NCI-H2227 (cell line): Measurements from ENCODE around the gene NR4A2.

Experiments
- DNase-seq: peaks from one replicate; lab custom pipeline; 2025; ENCODE audit not compliant: unreplicated experiment; lab: John Stamatoyannopoulos, UW

Gene NR4A2

DNA sequence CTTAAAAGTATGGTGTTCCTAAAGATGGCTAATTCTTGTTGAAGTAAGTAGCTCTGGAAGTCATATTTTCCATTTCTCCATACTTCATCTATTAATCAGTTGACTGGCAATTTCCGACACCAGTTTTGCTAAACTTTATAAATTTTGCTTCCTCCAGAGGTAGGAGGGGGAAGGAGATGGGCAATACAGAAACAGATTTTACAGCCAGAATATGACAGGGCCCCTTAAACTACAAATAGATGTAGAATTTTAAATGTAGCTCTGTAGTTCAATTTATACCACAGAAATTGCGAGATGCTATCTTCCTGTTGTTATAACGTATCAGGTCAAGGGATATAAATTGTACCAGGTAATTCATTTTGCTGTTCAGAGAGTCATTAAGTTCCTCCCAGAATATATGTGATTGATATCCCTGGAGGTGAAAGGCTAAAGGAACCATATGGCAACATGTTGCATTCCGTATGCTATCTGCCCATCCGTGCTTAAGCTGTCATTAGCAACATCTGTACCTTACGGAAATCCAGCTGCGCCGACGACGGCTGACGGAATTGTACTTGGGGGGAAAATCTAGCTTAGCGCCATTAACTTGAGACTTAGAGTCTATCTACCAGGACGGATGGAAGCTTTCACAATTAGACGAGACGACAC lies 8.4 kb upstream of the NR4A2 start:
- peak; percentile 90 for DNase-seq

DNA sequence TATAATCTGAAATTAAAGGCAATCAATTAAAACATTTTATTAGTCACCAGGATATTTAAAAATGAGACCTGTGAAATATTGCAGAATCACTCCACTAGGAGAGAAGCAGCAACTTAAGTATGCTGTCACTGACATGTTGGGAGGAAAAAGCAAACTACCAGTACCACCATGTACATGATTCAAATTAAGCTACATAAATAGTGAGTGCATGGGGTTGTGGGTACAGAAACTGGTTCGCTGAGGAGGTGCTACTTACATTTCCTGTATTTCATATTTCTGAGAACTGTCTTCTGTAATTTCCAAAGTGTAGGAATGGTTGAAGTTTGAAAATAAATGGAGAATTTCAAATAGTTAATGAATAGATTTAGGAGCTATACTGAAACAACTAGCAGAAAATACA lies 7.9 kb upstream of the NR4A2 start:
- DNase-seq = no peak

DNA sequence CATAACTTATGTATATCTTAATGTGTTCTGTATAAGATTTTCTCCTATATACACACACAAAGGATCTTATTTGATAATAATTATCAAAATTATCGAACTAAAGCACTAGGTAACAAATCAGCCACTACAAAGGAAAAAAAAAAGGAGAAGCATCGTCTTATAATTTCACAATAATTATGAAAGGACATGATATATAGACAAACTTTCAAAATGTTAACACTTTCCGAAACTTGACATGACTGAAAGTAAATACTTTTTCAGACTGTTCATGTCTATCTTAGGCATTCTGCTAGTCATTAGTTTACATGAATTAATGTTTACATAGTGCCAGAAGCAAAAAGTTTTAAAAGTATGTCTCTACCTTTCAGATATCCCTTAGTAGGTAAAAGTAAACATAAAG lies 7.3 kb upstream of the NR4A2 start:
- DNase-seq = no peak

DNA sequence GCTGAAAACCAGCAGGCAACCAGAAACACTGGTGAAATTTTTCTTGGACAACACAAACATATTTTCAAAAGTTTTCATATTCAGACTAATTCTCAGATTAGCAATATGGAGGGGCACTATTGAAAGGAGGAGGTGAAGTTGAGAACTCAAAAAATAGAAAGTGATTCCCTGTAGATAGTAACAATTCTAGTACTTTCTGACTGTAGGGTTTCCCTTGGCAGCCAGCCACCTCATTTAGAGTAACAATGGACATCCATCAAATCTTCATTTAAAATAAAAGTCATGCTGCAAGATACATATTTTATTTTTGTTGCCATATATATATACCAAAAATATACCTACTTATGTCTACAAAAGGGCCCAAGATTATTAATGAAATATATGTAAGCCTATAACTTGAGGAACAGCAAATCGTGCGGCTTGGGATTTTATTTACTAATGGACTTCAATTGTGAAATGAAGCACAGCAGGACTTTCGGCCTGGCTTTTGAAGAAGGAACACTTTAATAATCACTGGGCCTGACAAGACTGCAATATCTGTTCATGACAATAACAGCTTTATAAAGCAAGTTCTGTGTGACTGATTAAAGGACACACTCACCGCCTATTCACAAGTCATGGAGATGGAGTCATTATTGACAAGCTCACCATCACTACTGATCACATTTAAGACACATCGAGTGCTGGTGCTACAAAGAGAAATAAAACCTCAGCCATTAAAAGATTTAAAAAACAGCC lies 6.8 kb upstream of the NR4A2 start:
- DNase-seq = peak; percentile 61

DNA sequence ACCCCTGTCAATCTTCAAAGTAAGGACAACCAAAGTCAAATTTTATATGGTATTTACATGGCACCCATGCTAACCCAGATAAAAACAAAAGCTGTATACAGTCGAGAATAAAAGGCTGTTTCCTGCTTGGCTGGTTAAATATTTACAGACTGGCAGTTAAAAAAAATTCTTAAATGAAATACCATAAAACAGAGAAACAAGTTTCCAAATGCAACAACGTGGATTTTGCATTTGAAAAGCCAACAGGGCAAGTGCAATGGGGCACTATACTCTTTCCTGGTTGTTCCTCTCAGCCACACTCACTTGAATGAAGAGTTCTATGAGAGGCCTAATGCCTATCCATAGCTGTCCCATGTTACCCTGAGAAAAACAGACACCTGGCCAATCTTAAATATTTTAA lies 6.1 kb upstream of the NR4A2 start:
- DNase-seq = no peak

DNA sequence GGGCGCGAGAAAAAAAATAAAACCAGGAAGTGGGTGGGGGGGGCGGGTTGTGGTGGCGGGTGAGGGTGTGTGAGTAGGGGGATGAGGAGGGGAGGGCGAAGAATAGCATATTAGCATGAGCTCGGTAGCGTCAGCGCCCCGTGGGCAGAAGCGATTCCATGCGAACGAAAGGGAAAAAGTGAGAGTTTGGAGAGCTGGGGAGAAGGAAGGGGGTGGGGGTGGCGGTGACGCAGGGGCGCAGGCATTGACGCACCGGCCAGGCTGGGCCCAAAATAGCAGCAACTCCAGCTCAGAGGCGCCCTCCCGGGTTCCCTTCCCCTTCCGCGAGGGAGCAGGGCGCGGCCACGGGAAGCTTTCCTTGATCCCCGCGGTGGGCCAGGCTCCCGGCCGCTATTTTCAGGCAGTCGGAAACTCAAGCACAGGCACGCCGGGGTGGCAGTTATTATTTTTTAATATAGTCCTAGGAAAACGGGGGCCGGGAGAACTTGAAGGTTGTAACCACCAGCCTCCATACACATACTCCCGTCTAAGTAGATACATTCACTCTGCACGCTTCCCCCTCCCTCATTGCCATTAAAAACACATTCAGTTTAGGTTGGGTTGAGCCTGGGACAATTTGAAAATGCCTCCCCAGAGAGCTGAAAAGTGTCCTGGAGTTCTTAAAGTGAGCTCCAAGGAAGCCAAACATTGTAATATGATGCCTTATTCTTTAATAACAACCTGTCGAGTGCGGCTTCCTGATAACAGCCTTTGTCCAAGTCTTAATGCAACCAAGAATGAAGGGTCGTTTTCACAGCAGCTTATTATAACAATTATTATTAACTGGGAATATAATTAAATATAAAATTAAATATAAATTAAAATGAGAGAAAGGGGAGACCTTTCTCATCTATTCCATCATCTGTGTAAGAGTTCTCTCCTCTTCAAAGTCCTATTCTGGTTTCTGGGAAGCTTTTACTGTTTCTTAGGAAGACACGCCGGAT lies 2.3 kb upstream of the NR4A2 start:
- DNase-seq = peak; percentile 91

DNA sequence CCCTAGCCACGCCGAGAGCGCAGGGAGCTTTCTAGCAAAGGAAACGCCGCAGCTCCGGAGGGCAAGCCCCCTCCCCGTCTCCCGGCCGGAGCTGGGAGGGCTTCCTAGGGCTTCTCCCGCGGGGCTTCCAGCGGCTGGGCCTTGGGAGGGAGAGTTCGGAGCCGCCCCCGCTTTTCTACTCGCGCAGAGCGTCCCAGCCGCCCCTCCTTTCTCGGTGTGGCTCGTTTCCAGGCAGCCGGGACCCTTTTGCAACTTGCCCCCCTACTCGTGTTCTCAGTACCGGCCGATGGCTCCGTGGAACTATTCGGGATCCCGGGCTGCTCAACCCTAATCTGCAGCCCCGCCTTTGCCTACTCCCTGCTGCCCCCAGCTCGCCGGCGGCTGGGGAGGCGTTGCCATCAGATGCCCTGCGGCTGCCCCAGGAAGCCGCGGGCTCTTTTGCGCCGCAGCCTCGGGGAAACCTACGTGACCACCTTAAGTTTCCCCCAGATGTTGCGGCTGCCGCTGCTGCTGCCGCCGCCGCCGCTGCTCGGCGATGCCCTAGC lies 1.5 kb upstream of the NR4A2 start:
- DNase-seq = peak; percentile 90

DNA sequence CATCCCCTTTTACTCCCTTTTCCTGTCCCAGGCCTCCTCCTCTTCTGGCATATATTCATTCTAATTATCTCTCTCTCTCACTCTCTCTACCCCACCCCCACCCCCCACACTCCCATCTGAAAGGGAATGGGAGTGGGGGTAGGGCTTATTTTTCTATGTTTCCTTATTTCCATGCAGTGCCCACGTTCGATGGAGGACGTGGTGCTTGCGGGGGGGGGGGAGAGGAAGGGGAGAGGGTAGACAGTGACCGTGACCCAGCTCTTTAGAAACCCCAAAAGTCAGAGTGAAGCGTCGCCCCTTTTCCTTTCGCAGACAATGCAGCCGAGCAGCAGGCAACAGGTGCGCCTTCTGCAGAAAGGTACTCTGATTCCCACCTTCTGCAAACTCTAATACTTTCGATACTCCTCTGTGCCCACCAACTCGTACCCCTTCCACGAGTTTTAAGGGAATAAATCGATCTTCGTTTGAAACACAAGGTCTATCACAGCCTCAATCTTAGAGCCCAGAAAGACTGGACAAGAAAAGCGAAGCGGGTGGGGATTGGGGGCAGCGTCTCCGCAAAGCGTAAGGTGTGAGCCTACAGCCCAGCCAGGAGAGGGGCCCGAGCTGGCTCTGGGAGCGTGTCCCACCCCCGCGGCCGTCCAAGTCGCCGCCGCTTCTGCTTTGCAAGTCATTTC lies 891 bp upstream of the NR4A2 start:
- DNase-seq = no peak

DNA sequence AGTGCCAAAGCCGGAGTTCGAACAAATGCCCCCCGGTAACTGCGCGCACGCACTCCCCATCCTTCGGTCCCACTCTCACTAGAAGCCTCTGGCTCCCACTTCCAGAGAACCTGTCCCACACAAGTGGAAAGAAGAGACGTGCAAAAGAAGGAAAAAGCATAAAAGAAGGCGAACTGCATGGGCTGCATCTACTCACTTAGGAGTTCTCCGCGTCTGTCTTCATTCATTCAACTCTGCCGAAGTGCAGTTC lies 312 bp downstream of the NR4A2 start:
- no peak for DNase-seq

DNA sequence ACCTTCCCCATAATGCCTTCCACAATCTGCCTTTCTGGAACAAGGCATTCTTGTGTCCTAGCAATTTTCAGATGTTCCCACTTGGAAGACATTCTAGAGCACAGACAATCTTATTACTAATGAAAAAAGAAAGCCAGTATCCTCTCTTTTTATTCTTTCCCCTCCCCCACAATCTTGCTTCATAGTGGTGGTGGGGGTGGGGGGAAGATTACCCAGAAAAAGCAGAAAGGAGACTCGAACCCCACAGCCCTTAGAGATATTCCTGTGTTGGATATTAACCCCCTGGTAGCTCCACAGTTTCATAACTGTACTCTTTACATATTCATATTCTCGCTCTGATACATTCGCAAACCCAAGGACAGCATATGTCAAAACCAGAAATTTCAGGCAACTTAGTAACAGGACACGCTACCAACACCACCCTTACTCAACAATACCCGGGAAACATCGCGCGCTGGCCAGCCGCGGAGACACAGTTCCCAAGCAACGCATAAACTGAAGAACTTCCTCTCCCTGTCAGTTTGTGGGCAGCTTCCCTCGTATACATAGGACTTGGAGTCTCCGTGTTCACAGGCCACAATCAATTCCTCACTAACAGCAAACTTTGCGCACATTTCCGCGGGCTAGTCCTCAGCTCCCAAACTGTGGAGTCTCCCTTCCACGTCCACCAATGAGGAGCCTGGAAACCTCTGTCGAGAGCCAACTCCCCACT lies 793 bp downstream of the NR4A2 start:
- peak; percentile 76 for DNase-seq

DNA sequence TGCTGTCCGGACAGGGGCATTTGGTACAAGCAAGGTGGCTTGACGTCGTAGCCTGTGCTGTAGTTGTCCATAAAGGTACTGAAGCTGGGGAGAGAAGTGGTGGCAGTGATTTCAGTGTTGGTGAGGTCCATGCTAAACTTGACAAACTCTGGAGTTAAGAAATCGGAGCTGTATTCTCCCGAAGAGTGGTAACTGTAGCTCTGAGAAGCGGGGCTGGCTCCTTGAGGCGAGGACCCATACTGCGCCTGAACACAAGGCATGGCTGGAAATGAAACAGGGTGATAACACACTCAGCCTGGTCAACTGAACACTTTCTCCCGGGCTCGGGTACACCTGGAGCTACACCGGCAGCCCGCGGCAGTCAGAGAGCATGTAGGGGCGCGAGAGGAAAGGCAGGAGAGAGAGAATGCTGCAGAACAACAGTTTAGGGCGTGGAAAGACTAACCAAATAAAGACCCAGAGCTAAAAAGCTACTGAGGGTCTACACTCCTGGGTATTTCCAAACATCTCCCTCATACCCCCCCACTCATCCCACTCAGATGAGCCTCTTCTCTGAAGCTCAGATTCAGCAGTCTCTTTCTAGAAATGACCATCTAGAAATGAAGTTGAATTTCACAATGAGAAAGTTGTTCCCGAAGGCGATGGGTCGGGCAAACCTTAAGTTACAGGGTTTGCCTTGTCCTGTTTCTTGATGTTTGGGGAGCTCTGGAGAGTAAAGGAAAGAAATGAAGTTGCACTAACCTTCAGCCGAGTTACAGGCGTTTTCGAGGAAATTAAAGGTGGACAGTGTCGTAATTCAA lies 2.4 kb downstream of the NR4A2 start:
- no peak for DNase-seq

DNA sequence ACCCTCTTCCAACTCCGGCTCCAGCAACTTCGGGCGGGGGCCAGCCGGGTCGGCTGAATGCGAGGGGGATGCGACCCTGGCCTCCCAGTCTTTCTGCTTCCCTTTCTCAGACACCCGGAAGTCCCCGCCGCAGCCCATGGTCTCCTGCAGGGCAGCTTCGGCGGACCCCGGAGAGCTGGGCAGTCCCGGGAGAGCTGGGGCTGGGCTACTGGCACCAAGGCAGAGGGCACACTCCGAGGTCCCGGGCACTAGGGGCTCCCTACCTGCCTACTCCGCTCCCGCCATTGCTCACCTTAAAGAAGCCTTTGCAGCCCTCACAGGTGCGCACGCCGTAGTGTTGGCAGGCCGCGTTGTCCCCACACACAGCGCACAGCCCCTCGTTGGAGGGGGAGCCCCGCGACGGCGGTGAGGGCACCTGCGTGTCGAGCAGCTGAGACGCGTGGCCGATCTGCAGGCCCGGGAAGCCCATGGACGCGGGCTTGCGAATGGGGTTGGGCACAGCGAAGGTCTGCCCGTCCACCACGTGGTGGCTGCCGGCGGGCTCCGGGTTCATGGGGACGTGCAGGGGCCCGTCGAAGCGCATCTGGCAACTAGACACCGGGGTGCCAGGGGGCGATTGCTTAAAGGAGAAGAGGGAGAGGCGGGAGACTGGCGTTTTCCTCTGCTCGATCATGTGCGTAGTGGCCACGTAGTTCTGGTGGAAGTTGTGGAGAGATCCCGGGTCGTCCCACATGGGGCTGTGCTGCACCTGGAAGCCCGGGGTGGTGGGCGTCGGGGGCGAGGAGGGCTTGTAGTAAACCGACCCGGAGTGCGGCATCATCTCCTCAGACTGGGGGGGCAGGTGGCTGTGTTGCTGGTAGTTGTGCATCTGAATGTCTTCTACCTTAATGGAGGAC lies 3.2 kb downstream of the NR4A2 start:
- DNase-seq = no peak

DNA sequence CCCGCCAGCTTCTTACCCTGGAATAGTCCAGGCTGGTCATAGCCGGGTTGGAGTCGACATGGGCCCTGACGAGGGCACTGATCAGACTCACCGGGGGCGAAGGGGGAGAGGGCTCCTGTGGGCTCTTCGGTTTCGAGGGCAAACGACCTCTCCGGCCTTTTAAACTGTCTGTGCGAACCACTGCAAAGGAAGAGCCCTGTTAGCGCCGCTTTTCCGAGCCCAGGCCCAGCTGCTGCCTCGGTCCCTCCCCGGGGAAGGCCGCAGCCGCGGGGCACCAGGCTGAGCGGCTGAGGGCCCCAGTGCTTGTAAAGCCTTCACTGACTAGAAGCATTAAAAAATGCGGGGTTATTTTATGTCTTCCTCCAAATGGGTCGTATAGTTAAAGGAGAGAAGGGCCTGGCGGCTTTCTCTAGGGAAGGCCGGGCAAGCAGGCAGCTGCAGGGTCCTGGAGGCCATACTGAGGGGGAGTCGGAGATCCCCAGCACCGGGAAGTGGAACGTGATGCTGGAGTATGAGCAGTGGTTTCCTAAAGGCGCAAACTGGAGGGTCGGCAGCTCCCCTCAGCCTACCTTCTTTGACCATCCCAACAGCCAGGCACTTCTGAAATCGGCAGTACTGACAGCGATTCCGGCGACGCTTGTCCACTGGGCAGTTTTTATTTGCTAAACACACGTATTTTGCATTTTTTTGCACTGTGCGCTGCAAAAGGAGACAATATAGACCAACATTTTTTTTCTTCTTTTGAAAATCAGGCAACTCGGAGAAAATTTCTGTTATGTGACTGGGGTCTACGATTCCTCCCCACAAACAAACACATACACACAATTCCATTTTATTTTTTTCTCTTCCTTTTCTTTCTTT lies 4.5 kb downstream of the NR4A2 start:
- no peak for DNase-seq

DNA sequence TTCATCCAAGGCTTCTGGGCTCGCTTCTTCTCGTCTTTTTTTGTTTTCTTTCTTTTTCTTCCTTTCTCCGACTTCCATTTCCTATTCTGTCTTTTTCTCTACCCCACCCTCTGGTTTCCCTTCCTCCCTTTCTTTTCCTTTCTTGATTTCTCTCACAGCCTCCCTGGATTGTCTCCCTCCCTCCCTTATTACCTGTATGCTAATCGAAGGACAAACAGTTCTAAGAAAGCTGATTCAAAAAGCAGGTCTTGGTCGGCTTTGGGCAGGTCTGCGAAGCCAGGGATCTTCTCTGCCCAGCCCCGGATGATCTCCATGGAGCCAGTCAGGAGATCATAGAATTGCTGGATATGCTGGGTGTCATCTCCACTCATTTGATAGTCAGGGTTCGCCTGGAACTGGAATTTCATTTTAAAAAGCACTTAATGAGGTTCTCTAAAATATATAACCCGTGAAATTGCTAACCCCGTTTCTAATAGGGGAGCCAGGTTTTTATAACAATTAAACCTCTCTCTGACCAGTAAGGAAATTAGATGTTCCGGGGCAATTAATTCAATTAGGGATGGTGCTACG lies 5.9 kb downstream of the NR4A2 start:
- no peak for DNase-seq

DNA sequence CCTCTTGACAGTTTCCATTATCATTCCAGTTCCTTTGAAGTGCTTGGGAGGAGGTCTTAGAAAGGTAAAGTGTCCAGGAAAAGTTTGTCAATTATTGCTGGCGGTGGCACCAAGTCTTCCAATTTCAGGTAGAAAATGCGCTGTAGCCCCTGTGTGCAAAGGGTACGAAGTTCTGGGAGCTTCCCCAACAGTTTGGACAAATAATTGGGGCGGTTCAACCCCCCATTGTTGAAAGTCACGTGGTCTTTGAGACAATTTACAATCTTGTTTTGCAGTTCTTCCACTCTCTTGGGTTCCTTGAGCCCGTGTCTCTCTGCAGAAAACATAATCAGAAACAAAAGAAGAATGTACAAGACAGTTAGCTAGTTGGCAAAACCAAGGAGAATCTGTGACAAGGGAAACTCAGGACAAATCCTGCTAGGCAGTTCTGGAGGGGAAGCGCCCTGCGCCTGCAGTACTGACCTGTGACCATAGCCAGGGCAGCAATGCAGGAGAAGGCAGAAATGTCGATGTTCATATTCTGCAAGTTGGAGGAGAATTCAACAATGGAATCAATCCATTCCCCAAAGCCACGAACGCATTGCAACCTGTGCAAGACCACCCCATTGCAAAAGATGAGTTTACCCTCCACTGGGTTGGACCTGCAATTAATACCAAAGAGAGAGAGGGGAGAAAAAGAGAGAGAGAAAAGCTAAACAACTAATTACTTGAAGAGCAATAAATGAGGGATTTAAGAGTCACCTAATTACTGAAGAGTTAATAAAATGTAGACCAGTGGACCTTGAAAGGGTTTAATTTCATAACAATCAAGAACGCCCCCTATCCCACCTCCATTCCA lies 6.6 kb downstream of the NR4A2 start:
- DNase-seq = no peak

DNA sequence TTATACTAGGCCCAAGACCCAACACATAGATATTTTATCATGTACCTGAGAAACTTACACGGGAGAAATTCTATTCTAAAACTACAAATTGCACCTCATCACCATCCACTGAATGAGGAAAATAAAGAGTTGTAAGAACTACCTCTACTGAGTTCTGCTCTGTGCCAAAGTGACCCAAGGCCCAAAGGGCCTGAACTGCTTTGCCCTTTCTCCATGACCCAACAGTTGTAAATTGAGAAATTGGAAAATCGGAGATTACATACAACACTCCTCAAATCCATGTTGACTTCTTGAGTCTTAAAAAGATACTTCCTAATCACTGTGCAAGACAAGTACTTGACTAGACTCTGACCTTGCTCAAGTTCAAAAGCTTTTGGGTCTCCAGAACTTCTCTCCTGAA lies 8.8 kb downstream of the NR4A2 start:
- no peak for DNase-seq
